ENCODE results near the gene FHIT. TPM values are rescaled to one million over a fixed set of nuclear protein-coding genes. Genes with fewer than 3 reads are reported as not detected.

The FHIT gene
- total RNA-seq, 1 donor from 2014 or later = 16.1 TPM

DNA sequence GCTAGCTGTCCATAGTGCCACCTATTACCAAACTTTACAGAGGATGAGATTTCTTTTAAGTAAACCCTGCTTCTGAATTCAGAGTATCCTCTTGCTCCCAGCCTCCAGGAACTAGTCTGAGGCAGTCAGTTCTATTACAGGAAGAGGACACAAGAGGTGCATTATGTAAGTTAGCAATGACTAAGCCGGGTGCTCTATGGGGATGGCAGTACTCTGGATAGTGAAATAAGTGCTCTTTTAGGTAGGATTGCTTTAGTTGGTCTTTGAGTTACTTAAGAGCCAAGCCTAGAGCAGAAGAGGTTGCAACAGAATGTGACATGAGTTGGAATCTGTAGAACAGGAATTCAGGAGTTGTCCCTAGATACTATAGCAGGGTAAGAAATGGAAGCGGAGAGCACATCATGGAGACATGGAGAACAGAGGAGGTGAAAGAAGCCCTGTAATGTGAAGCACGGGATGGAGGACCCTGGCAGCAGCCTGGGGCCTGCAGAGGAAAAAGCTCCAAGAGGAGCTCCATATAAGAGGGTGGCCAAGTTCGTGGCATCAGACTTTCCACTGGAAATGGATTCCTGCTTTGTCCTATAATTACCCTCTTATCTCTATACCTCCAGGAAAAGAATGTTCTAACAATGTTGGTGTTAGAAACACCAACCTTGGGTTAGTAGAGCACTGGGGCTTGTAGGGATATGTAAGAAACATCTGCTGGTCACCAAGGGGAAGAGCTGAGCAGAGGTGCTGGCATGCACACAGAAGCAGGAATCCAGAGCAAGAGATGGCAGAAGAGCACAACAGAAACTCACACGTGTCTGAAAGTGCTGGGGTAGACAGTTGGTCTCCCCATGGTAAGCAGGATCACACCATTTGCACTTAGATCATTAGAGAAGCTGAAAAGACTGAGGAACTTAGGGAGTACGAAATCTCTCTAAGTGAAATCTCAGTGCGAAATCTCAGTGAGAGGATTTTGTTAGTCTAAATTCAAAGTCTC is 851.1 kb downstream of the FHIT start:
- Mint-ChIP-seq H3K9me3 (ENCODE audit: low read depth) (peaks cover 9% of the 10 kb centered on the region), H3K27ac (no peak overlapping the region), H3K36me3 (ENCODE audit: insufficient read depth) (no peaks in the 10 kb centered on the region), H3K4me3 (ENCODE audit: low read depth) (no peak overlapping the region), H3K4me1 (ENCODE audit: low read depth) (peaks cover 1% of the 10 kb centered on the region), H3K27me3 (no peaks in the 10 kb centered on the region)
- TF ChIP-seq CTCF (IDR thresholded peaks at IDR 0.05; ENCODE audit: unreplicated experiment) = no peak
- DNase-seq (ENCODE audit: low spot score, unreplicated experiment) = no peak

DNA sequence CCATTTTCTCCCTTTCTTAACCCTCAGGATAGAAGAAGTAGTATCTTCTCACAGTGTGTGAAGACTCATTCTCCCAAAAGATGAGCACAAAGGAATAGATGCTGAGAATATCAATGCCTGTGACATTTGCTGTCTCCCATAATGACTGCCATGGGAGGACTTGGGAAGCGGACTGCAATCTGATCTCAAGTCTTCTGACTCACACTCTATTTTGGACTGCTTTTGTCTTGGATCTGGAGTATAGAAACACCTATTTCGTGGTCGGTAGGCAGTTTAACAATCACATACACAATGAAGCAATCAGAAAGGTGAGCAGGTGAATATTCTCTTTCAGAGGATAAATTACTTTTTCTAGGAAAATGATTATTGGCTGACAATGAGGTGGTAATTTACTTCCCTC is 852.0 kb downstream of the FHIT start:
- Mint-ChIP-seq H3K36me3 (ENCODE audit: insufficient read depth) (no peaks in the 10 kb centered on the region), H3K27me3 (no peaks in the 10 kb centered on the region), H3K9me3 (ENCODE audit: low read depth) (peaks cover 5% of the 10 kb centered on the region), H3K27ac (no peak overlapping the region), H3K4me3 (ENCODE audit: low read depth) (no peak overlapping the region), H3K4me1 (ENCODE audit: low read depth) (peaks cover 1% of the 10 kb centered on the region)
- no peak for TF ChIP-seq CTCF (IDR thresholded peaks at IDR 0.05; ENCODE audit: unreplicated experiment)
- no peak for DNase-seq (ENCODE audit: low spot score, unreplicated experiment)

DNA sequence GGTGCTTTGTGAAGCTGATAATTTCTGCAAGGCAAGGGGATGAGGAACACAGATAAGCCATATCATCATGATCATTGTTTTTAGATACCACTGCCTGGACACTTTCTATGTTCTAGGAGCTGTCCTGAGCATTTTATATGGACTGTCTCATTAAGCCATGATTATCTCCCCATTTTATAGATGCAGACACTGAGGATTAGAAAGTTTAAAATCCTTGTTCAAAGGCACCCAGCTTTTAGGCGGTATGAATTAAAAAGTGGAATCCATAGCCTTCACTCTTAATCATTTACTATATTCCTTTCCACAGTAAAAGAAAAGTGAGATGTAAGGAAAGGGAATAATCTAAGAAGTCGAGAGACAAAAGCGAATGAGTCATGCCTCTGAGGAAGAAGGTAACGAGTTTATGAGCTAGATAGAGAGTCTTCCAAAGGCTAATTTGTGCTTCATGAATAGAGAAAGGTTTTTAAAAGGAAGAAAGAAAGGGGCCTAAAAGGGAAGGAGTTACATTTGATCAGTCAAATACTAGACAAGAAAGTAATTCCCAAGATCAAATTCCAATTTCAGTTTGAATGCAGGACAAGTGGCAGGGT is 856.0 kb downstream of the FHIT start:
- Mint-ChIP-seq H3K4me3 (ENCODE audit: low read depth) (no peak overlapping the region), H3K27me3 (no peaks in the 10 kb centered on the region), H3K27ac (no peak overlapping the region), H3K4me1 (ENCODE audit: low read depth) (no peaks in the 10 kb centered on the region), H3K36me3 (ENCODE audit: insufficient read depth) (no peaks in the 10 kb centered on the region), H3K9me3 (ENCODE audit: low read depth) (peaks cover 5% of the 10 kb centered on the region)
- TF ChIP-seq CTCF (IDR thresholded peaks at IDR 0.05; ENCODE audit: unreplicated experiment) = no peak
- DNase-seq (ENCODE audit: low spot score, unreplicated experiment) = no peak

GRCh38 chr3:60393946-60394345 is 857.3 kb downstream of the FHIT start:
- H3K4me3 Mint-ChIP-seq (ENCODE audit: low read depth) = no peak overlapping the region
- H3K36me3 Mint-ChIP-seq (ENCODE audit: insufficient read depth) = no peaks in the 10 kb centered on the region
- no peak for TF ChIP-seq CTCF (IDR thresholded peaks at IDR 0.05; ENCODE audit: unreplicated experiment)
- no peaks in the 10 kb centered on the region for H3K4me1 Mint-ChIP-seq (ENCODE audit: low read depth)
- H3K27ac Mint-ChIP-seq = no peak overlapping the region
- DNase-seq (ENCODE audit: low spot score, unreplicated experiment) = no peak
- peaks cover 5% of the 10 kb centered on the region for H3K9me3 Mint-ChIP-seq (ENCODE audit: low read depth)
- no peaks in the 10 kb centered on the region for H3K27me3 Mint-ChIP-seq

DNA sequence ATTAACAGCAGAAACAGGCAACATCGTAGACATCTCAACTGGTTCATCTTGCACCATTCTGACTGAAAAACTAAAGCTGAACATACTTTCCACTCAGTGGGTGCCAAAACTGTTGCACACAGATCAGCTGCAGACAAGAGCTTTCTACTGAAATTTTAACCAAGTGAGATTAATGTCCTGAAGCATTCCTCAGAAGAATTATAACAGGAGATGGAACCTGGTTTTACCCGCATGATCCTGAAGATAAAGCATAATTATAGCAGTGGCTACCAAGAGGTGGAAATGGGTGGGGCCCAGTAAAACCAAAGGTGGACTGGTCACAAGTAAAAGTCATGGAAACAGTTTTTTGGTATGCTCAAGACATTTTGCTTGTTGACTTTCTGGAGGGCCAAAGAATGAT is 858.8 kb downstream of the FHIT start:
- no peak for TF ChIP-seq CTCF (IDR thresholded peaks at IDR 0.05; ENCODE audit: unreplicated experiment)
- no peaks in the 10 kb centered on the region for H3K9me3 Mint-ChIP-seq (ENCODE audit: low read depth)
- H3K36me3 Mint-ChIP-seq (ENCODE audit: insufficient read depth) = no peaks in the 10 kb centered on the region
- DNase-seq (ENCODE audit: low spot score, unreplicated experiment) = no peak
- no peaks in the 10 kb centered on the region for H3K27me3 Mint-ChIP-seq
- no peak overlapping the region for H3K27ac Mint-ChIP-seq
- H3K4me1 Mint-ChIP-seq (ENCODE audit: low read depth) = no peaks in the 10 kb centered on the region
- H3K4me3 Mint-ChIP-seq (ENCODE audit: low read depth) = no peak overlapping the region
